Right lobe of liver (tissue), 6 donors: ENCODE results near the gene ARHGAP42. TPM values are rescaled to one million over a fixed set of nuclear protein-coding genes. Genes with fewer than 3 reads are reported as not detected.

Source experiments
- ATAC-seq, 4 donors: fragments of 200-7000 bp; cut with Tn5 transposase; one replicate each; pipeline ENCODE4 v1.9.1; 2020; ENCODE audit warnings: mild to moderate bottlenecking in 4 of 4, moderate library complexity in 4 of 4
- DNase-seq, 3 donors: peaks; one replicate each; pipeline ENCODE4 v3.0.0-alpha.2; 2020
- H3K27ac ChIP-seq, 3 donors: fragments of 200-600 bp; one replicate each; pipeline ENCODE4 v1.8.0; 2022
- H3K27me3 ChIP-seq, 2 donors: fragments of 200-600 bp; one replicate each; pipeline ENCODE4 v1.8.0; 2022
- H3K36me3 ChIP-seq, 4 donors: fragments of 200-600 bp; sonication (generic) in 1 of 4; one replicate each; pipeline versions ENCODE4 v1.5.1 to v1.8.0; 2017 to 2022; ENCODE audit warnings: control low read depth in 1 of 4
- H3K4me1 ChIP-seq, 4 donors: fragments of 200-600 bp; sonication (generic) in 1 of 4; one replicate each; pipeline versions ENCODE4 v1.5.1 to v1.8.0; 2017 to 2022; ENCODE audit warnings: control low read depth in 1 of 4
- H3K4me3 ChIP-seq, 3 donors: fragments of 200-600 bp; one replicate each; pipeline ENCODE4 v1.8.0; 2022
- H3K9me3 ChIP-seq, 4 donors: fragments of 200-600 bp; sonication (generic) in 1 of 4; one replicate each; pipeline versions ENCODE4 v1.5.1 to v1.8.0; 2017 to 2022; ENCODE audit warnings: control low read depth in 1 of 4
- POLR2A ChIP-seq: fragments of 450-650 bp; IDR thresholded peaks from one replicate; pipeline ENCODE4 v1.6.1; 2017; ENCODE audit warnings: antibody characterized with exemption, mild to moderate bottlenecking
- WGBS: methylation state at CpG from one replicate; pipeline ENCODE4 v1.1.6; 2018; ENCODE audit warnings: low coverage, low lambda C conversion rate; ENCODE audit not compliant: insufficient coverage; ENCODE audit errors: missing lambda C conversion rate; 5-methylcytosine and 5-hydroxymethylcytosine counted together
- intact Hi-C, 2 donors: fragments of 100-400 bp; cut with DNase I; formaldehyde crosslinking; loops; one replicate each; pipeline versions ENCODE4 v1.11.2 to v1.14.1; 2022
- total RNA-seq, 6 experiments: library from RNA; depleted of rRNA in 2 of 6; stranded (reverse); fragments of >200 nt in 2 of 6; fragmentation: NEBNext Ultra II Directional in 3 of 6; extraction: Animal tissue kit (Norgen Biotek cat#: 25700) in 3 of 6; gene quantifications; one replicate each; pipeline versions ENCODE4 v1.1.0 to v1.2.4, GENCODE V29; 2016 to 2023
- TF ChIP-seq, protein P1 (sequence below), 4 donors: fragments of 200-600 bp in 3 of 4; fragments of 450-650 bp in 1 of 4; IDR thresholded peaks; one replicate each; pipeline versions ENCODE4 v1.5.1 to v1.8.0; 2016 to 2022; ENCODE audit warnings: antibody characterized with exemption in 4 of 4, mild to moderate bottlenecking in 2 of 4
- donor health status: DM: no; HTN: yes; CAD: no.
- donor health status: DM: no; HTN: no; CAD: no.
- donor health status: DM: no; HTN: no; CAD: no.
- donor health status: DM: no; HTN: yes; CAD: no.
- donor health status: DM: no; HTN: yes; CAD: no.

ARHGAP42 gene
- total RNA-seq, 6 experiments from 2014 or later, result 8.7 to 15.8 (median 13.1) TPM

DNA sequence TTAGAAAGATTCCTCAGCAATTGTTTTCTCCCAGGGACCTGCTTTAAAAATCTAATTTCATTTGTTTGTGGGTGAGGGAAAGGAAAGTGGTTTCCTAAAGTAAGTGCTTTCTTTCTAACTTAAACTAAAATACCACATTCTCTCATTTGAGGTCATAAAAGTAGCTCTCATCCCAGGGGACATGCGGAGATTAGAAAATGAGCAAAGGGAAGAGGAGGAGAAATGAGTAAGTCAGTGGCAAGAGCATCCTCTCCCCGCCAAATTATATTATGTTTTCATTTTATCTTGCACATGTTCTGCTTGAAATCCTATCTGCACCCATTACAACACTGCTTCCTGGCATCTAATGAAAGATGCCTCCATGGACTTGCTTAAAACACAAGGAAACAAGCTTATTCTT lies 191.4 kb downstream of the ARHGAP42 start:
- DNase-seq, result no peak
- H3K36me3 ChIP-seq, result no peaks in the 10 kb centered on the region
- WGBS, result 60% methylated on average over 1 of the region's 2 CpGs
- H3K4me1 ChIP-seq, result no peaks in the 10 kb centered on the region
- H3K4me3 ChIP-seq, result no peak overlapping the region
- H3K27me3 ChIP-seq, result no peaks in the 10 kb centered on the region
- TF ChIP-seq POLR2A, result no peak
- TF ChIP-seq, protein P1, sequence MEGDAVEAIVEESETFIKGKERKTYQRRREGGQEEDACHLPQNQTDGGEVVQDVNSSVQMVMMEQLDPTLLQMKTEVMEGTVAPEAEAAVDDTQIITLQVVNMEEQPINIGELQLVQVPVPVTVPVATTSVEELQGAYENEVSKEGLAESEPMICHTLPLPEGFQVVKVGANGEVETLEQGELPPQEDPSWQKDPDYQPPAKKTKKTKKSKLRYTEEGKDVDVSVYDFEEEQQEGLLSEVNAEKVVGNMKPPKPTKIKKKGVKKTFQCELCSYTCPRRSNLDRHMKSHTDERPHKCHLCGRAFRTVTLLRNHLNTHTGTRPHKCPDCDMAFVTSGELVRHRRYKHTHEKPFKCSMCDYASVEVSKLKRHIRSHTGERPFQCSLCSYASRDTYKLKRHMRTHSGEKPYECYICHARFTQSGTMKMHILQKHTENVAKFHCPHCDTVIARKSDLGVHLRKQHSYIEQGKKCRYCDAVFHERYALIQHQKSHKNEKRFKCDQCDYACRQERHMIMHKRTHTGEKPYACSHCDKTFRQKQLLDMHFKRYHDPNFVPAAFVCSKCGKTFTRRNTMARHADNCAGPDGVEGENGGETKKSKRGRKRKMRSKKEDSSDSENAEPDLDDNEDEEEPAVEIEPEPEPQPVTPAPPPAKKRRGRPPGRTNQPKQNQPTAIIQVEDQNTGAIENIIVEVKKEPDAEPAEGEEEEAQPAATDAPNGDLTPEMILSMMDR (IDR thresholded peaks at IDR 0.05), result no peak
- no peaks in the 10 kb centered on the region for H3K9me3 ChIP-seq
- ATAC-seq, result no peak
- no peak overlapping the region for H3K27ac ChIP-seq
- intact Hi-C loops, result no loop called here

DNA sequence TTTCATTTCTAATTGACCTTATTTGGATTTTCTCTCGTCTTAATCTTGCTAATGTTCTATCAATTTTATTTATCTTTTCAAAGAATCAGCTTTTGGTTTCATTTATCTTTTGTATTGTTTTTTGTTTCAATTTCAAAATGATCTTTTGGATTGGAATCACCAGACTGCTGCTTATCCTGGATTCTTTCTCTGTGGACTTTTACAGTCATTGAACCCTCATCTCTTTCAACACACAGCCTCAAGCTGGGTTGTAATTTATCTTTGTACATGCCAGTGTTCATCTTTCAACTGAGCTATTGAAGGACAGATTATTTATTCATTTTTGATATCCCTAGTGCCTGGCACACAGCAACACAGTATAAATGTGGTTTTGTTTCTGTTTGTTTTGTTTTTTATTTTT lies 195.9 kb downstream of the ARHGAP42 start:
- peak in 2 of 4 donors; percentile 50 to 61 for ATAC-seq
- Histone ChIP-seq H3K36me3 (no peaks in the 10 kb centered on the region), H3K4me1 (no peaks in the 10 kb centered on the region), H3K4me3 (no peak overlapping the region), H3K9me3 (no peaks in the 10 kb centered on the region), H3K27me3 (no peaks in the 10 kb centered on the region), H3K27ac (no peak overlapping the region)
- WGBS, result 25% methylated on average over 1 of the region's 1 CpG
- no peak for TF ChIP-seq POLR2A
- TF ChIP-seq, protein P1 (IDR thresholded peaks at IDR 0.05), result no peak
- intact Hi-C loops, result no loop called here
- no peak for DNase-seq

GRCh38 chr11:100883830-100884229 lies 196.7 kb downstream of the ARHGAP42 start:
- H3K36me3 ChIP-seq, result no peaks in the 10 kb centered on the region
- ATAC-seq (no peak), DNase-seq (no peak)
- TF ChIP-seq, protein P1 (IDR thresholded peaks at IDR 0.05), result no peak
- TF ChIP-seq POLR2A, result no peak
- no peaks in the 10 kb centered on the region for H3K4me1 ChIP-seq
- WGBS, result 100% methylated on average over 1 of the region's 1 CpG
- H3K9me3 ChIP-seq, result no peaks in the 10 kb centered on the region
- no peak overlapping the region for H3K4me3 ChIP-seq
- intact Hi-C loops, result no loop called here
- no peaks in the 10 kb centered on the region for H3K27me3 ChIP-seq
- H3K27ac ChIP-seq, result no peak overlapping the region

DNA sequence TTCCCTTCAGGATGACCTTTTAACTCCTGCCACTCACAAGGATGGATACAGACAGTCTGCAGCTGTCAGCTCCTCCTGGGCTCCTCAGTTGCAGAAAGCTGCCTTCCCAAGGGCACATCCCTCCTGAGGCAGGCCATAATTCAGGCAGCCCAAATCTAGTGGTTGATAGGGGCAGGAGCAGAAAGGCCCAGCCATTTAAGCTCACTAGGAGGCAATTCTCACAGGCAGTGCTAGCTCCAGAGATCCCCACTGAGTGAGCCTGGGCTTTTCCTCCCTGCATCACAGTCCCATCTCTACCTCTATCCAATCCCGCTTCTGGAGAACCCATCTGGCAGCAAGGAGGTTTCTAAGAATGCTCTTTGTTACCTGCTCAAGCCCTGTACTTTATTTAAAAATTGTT lies 200.6 kb downstream of the ARHGAP42 start:
- H3K4me1 ChIP-seq, result no peaks in the 10 kb centered on the region
- ATAC-seq (no peak), DNase-seq (no peak)
- H3K27me3 ChIP-seq, result no peaks in the 10 kb centered on the region
- H3K9me3 ChIP-seq, result no peaks in the 10 kb centered on the region
- H3K4me3 ChIP-seq, result no peak overlapping the region
- TF ChIP-seq, protein P1 (IDR thresholded peaks at IDR 0.05), result no peak
- TF ChIP-seq POLR2A, result no peak
- H3K36me3 ChIP-seq, result no peaks in the 10 kb centered on the region
- 86% methylated on average over 1 of the region's 1 CpG for WGBS
- H3K27ac ChIP-seq, result no peak overlapping the region
- intact Hi-C loops, result no loop called here

GRCh38 chr11:100888836-100889235 lies 201.7 kb downstream of the ARHGAP42 start:
- H3K4me1 ChIP-seq, result no peaks in the 10 kb centered on the region
- H3K27ac ChIP-seq, result no peak overlapping the region
- no peaks in the 10 kb centered on the region for H3K9me3 ChIP-seq
- WGBS, result 79% methylated on average over 3 of the region's 3 CpGs
- H3K27me3 ChIP-seq, result no peaks in the 10 kb centered on the region
- DNase-seq (no peak), ATAC-seq (no peak)
- TF ChIP-seq, protein P1 (IDR thresholded peaks at IDR 0.05), result no peak
- no peak for TF ChIP-seq POLR2A
- H3K36me3 ChIP-seq, result no peaks in the 10 kb centered on the region
- intact Hi-C loops, result no loop called here
- H3K4me3 ChIP-seq, result no peak overlapping the region
